ENCODE results near the gene CA4. TPM values are rescaled to one million over a fixed set of nuclear protein-coding genes. Genes with fewer than 3 reads are reported as not detected.

Gene CA4
- total RNA-seq, 2 experiments from 2014 or later, result not detected

GRCh38 chr17:60137731-60138130, 12.0 kb upstream of the CA4 start:
- peaks cover 36% of the 10 kb centered on the region for H3K4me1 Mint-ChIP-seq
- no peak overlapping the region for H3K27ac Mint-ChIP-seq
- peaks cover 53% of the 10 kb centered on the region for H3K27me3 Mint-ChIP-seq
- peaks cover 4% of the 10 kb centered on the region for H3K9me3 Mint-ChIP-seq
- H3K4me3 Mint-ChIP-seq, result no peak overlapping the region
- ChIA-PET POLR2A (interaction anchor here (0.6 kb wide), 1 partner anchor 72 kb away, joined by 3 read pairs; no protein-coding TSS in a partner anchor), CTCF (interaction anchor here (1.3 kb wide), 1 partner anchor 503 kb away, joined by 3 read pairs; no protein-coding TSS in a partner anchor)
- DNase-seq, result no peak
- H3K36me3 Mint-ChIP-seq (ENCODE audit: low read depth), result peaks cover 1% of the 10 kb centered on the region

GRCh38 chr17:60138769-60139437, 10.9 kb upstream of the CA4 start:
- Mint-ChIP-seq H3K9me3 (peaks cover 4% of the 10 kb centered on the region), H3K4me1 (peaks cover 41% of the 10 kb centered on the region), H3K36me3 (ENCODE audit: low read depth) (peaks cover 1% of the 10 kb centered on the region), H3K4me3 (no peak overlapping the region), H3K27me3 (peaks cover 65% of the 10 kb centered on the region), H3K27ac (no peak overlapping the region)
- ChIA-PET POLR2A (no interaction called here), CTCF (interaction anchor here (0.7 to 2.1 kb wide), 3 partner anchors 12 to 502 kb away, joined by 3 to 10 read pairs (median 4); no protein-coding TSS in a partner anchor)
- no peak for DNase-seq

- Mint-ChIP-seq H3K27me3 (peaks cover 73% of the 10 kb centered on the region), H3K4me3 (no peak overlapping the region), H3K27ac (no peak overlapping the region), H3K4me1 (peaks cover 36% of the 10 kb centered on the region), H3K9me3 (peaks cover 4% of the 10 kb centered on the region), H3K36me3 (ENCODE audit: low read depth) (peaks cover 1% of the 10 kb centered on the region)
- ChIA-PET CTCF (interaction anchor here (0.6 to 3.2 kb wide), 5 partner anchors 9 to 233 kb away, joined by 3 to 12 read pairs (median 3); no protein-coding TSS in a partner anchor), POLR2A (no interaction called here)
- DNase-seq, result peak; percentile 75
These were observed 10.1 kb upstream of the CA4 start for GRCh38 chr17:60139438-60140285.

GRCh38 chr17:60141111-60142018, 8.4 kb upstream of the CA4 start:
- no peaks in the 10 kb centered on the region for H3K36me3 Mint-ChIP-seq (ENCODE audit: low read depth)
- ChIA-PET POLR2A (interaction anchor here (0.6 kb wide), 2 partner anchors 460 to 503 kb away, joined by 3 read pairs; no protein-coding TSS in a partner anchor), CTCF (interaction anchor here (0.5 to 3.2 kb wide), 7 partner anchors 10 to 1482 kb away, joined by 3 to 12 read pairs (median 3); no protein-coding TSS in a partner anchor)
- H3K9me3 Mint-ChIP-seq, result no peaks in the 10 kb centered on the region
- H3K4me3 Mint-ChIP-seq, result no peak overlapping the region
- no peak for DNase-seq
- H3K4me1 Mint-ChIP-seq, result peaks cover 26% of the 10 kb centered on the region
- H3K27ac Mint-ChIP-seq, result no peak overlapping the region
- peaks cover 86% of the 10 kb centered on the region for H3K27me3 Mint-ChIP-seq

GRCh38 chr17:60142872-60143499, 6.8 kb upstream of the CA4 start:
- POLR2A ChIA-PET, result no interaction called here
- peaks cover 26% of the 10 kb centered on the region for H3K4me1 Mint-ChIP-seq
- no peak overlapping the region for H3K27ac Mint-ChIP-seq
- no peaks in the 10 kb centered on the region for H3K9me3 Mint-ChIP-seq
- H3K4me3 Mint-ChIP-seq, result no peak overlapping the region
- H3K27me3 Mint-ChIP-seq, result peaks cover 92% of the 10 kb centered on the region
- no peaks in the 10 kb centered on the region for H3K36me3 Mint-ChIP-seq (ENCODE audit: low read depth)
- CTCF ChIA-PET, result interaction anchor here (0.6 to 1.4 kb wide), 5 partner anchors 9 to 1462 kb away, joined by 3 to 9 read pairs (median 3); no protein-coding TSS in a partner anchor
- peak; percentile 88 for DNase-seq

- Mint-ChIP-seq H3K36me3 (ENCODE audit: low read depth) (no peaks in the 10 kb centered on the region), H3K27ac (no peak overlapping the region), H3K4me1 (peaks cover 24% of the 10 kb centered on the region), H3K27me3 (peaks cover 90% of the 10 kb centered on the region), H3K9me3 (no peaks in the 10 kb centered on the region), H3K4me3 (no peak overlapping the region)
- ChIA-PET CTCF (interaction anchor here (0.9 kb wide), 1 partner anchor 127 kb away, joined by 5 read pairs; no protein-coding TSS in a partner anchor), POLR2A (no interaction called here)
- no peak for DNase-seq
These were observed 4.5 kb upstream of the CA4 start for GRCh38 chr17:60145006-60145935.

GRCh38 chr17:60146206-60146605, 3.6 kb upstream of the CA4 start:
- DNase-seq, result no peak
- Mint-ChIP-seq H3K4me1 (peaks cover 31% of the 10 kb centered on the region), H3K9me3 (no peaks in the 10 kb centered on the region), H3K27me3 (peaks cover 90% of the 10 kb centered on the region), H3K27ac (no peak overlapping the region), H3K36me3 (ENCODE audit: low read depth) (no peaks in the 10 kb centered on the region), H3K4me3 (no peak overlapping the region)
- ChIA-PET POLR2A (no interaction called here), CTCF (interaction anchor here (0.5 to 0.9 kb wide), 2 partner anchors 126 to 506 kb away, joined by 3 to 5 read pairs; no protein-coding TSS in a partner anchor)

GRCh38 chr17:60147553-60148223, 2.1 kb upstream of the CA4 start:
- Mint-ChIP-seq H3K27me3 (peaks cover 90% of the 10 kb centered on the region), H3K27ac (no peak overlapping the region), H3K4me3 (no peak overlapping the region), H3K4me1 (peaks cover 29% of the 10 kb centered on the region), H3K36me3 (ENCODE audit: low read depth) (no peaks in the 10 kb centered on the region), H3K9me3 (no peaks in the 10 kb centered on the region)
- POLR2A ChIA-PET, result no interaction called here
- CTCF ChIA-PET, result interaction anchor here (1.2 kb wide), 1 partner anchor 31 kb away, joined by 3 read pairs; no protein-coding TSS in a partner anchor
- no peak for DNase-seq

GRCh38 chr17:60148373-60148772, 1.4 kb upstream of the CA4 start:
- H3K36me3 Mint-ChIP-seq (ENCODE audit: low read depth), result no peaks in the 10 kb centered on the region
- peaks cover 22% of the 10 kb centered on the region for H3K4me1 Mint-ChIP-seq
- ChIA-PET CTCF (interaction anchor here (0.9 kb wide), 1 partner anchor 8 kb away, joined by 3 read pairs; no protein-coding TSS in a partner anchor), POLR2A (no interaction called here)
- peaks cover 87% of the 10 kb centered on the region for H3K27me3 Mint-ChIP-seq
- DNase-seq, result no peak
- no peak overlapping the region for H3K4me3 Mint-ChIP-seq
- H3K27ac Mint-ChIP-seq, result no peak overlapping the region
- H3K9me3 Mint-ChIP-seq, result no peaks in the 10 kb centered on the region

GRCh38 chr17:60151355-60151754, 1.6 kb downstream of the CA4 start:
- H3K4me1 Mint-ChIP-seq, result peaks cover 15% of the 10 kb centered on the region
- DNase-seq, result peak; percentile 28
- peaks cover 62% of the 10 kb centered on the region for H3K27me3 Mint-ChIP-seq
- H3K36me3 Mint-ChIP-seq (ENCODE audit: low read depth), result no peaks in the 10 kb centered on the region
- no peak overlapping the region for H3K4me3 Mint-ChIP-seq
- H3K9me3 Mint-ChIP-seq, result no peaks in the 10 kb centered on the region
- H3K27ac Mint-ChIP-seq, result no peak overlapping the region
- ChIA-PET POLR2A (no interaction called here), CTCF (interaction anchor here (0.5 to 1.9 kb wide), 4 partner anchors 8 to 320 kb away, joined by 3 to 12 read pairs (median 4); no protein-coding TSS in a partner anchor)

Measured in activated CD4-positive, alpha-beta T cell treated with anti-CD3 and anti-CD28 coated beads, Interleukin-2, amount 10 ng/mL, durations not matched to agents 7 days and 5 days (primary cell).